Liver (tissue), 9 donors: ENCODE data around the gene PTPRD. TPM values are rescaled to one million over a fixed set of nuclear protein-coding genes. Genes with fewer than 3 reads are reported as not detected.
A peak's percentile ranks its signal among the peaks of the same experiment; 100 is the strongest.

Experiments
- DNase-seq: peaks from one replicate; pipeline ENCODE4 v3.0.0-alpha.2; 2017; ENCODE audit warnings: low spot score
- H3K27ac ChIP-seq, 2 donors: one replicate each; pipeline ENCODE4 v1.7.0; 2013; ENCODE audit warnings: inconsistent platforms in 2 of 2, low read length in 2 of 2, control low read depth in 1 of 2, low read depth in 1 of 2, mild to moderate bottlenecking in 1 of 2
- H3K27me3 ChIP-seq, 4 donors: one replicate each; pipeline versions ENCODE4 v1.6.1 to v1.7.0; 2013; ENCODE audit warnings: low read length in 3 of 4, inconsistent platforms in 1 of 4, mild to moderate bottlenecking in 1 of 4, moderate library complexity in 1 of 4; ENCODE audit not compliant: control insufficient read depth in 4 of 4, insufficient read depth in 4 of 4
- H3K36me3 ChIP-seq, 4 donors: one replicate each; pipeline versions ENCODE4 v1.6.1 to v1.7.0; 2013; ENCODE audit warnings: low read length in 3 of 4, mild to moderate bottlenecking in 3 of 4, low read depth in 1 of 4, moderate library complexity in 1 of 4; ENCODE audit not compliant: control insufficient read depth in 4 of 4, insufficient read depth in 3 of 4
- H3K4me1 ChIP-seq, 4 donors: one replicate each; pipeline versions ENCODE4 v1.6.1 to v1.7.0; 2013; ENCODE audit warnings: low read length in 3 of 4, mild to moderate bottlenecking in 3 of 4, moderate library complexity in 1 of 4; ENCODE audit not compliant: control insufficient read depth in 4 of 4, insufficient read depth in 4 of 4
- H3K4me3 ChIP-seq, 3 donors: one replicate each; pipeline versions ENCODE4 v1.6.1 to v1.7.0; 2013; ENCODE audit warnings: low read length in 3 of 3, control low read depth in 1 of 3, low read depth in 1 of 3, mild to moderate bottlenecking in 1 of 3
- H3K9ac ChIP-seq, 2 donors: one replicate each; pipeline ENCODE4 v1.7.0; 2013; ENCODE audit warnings: low read length in 2 of 2, mild to moderate bottlenecking in 2 of 2, moderate library complexity in 2 of 2, control low read depth in 1 of 2, low read depth in 1 of 2
- H3K9me3 ChIP-seq, 4 donors: one replicate each; pipeline versions ENCODE4 v1.6.1 to v1.7.0; 2013; ENCODE audit warnings: low read length in 3 of 4; ENCODE audit not compliant: control insufficient read depth in 4 of 4
- ATF3 ChIP-seq: IDR thresholded peaks from 2 replicates; pipeline ENCODE4 v1.6.1; 2016; ENCODE audit warnings: antibody characterized with exemption
- CTCF ChIP-seq: fragments of 150-350 bp; IDR thresholded peaks from 2 replicates; pipeline ENCODE4 v1.5.1; 2017; ENCODE audit warnings: improper control_type of control experiment, low read depth, low read length; ENCODE audit not compliant: missing input control
- EGR1 ChIP-seq, 2 donors: IDR thresholded peaks; 2 replicates each; pipeline ENCODE4 v1.6.1; 2016 to 2018; ENCODE audit warnings: antibody characterized with exemption in 2 of 2, low read depth in 2 of 2
- FOXA1 ChIP-seq: IDR thresholded peaks from 2 replicates; pipeline ENCODE4 v1.6.1; 2016; ENCODE audit warnings: antibody characterized with exemption
- FOXA2 ChIP-seq: IDR thresholded peaks from 2 replicates; pipeline ENCODE4 v1.6.1; 2016; ENCODE audit warnings: antibody characterized with exemption
- GABPA ChIP-seq, 2 donors: IDR thresholded peaks in 1 of 2; conservative IDR thresholded peaks in 1 of 2; 2 replicates each; pipeline ENCODE4 v1.6.1; 2016; ENCODE audit warnings: antibody characterized with exemption in 2 of 2, mild to moderate bottlenecking in 1 of 2, moderate library complexity in 1 of 2
- HNF4A ChIP-seq, 2 donors: conservative IDR thresholded peaks; 2 replicates each; pipeline ENCODE4 v1.6.1; 2016; ENCODE audit warnings: antibody characterized with exemption in 2 of 2, mild to moderate bottlenecking in 2 of 2
- HNF4G ChIP-seq: IDR thresholded peaks from 2 replicates; pipeline ENCODE4 v1.6.1; 2016; ENCODE audit warnings: antibody characterized with exemption
- JUND ChIP-seq, 2 donors: IDR thresholded peaks; 2 replicates each; pipeline ENCODE4 v1.6.1; 2016; ENCODE audit warnings: antibody characterized with exemption in 2 of 2
- MAX ChIP-seq: IDR thresholded peaks from 2 replicates; pipeline ENCODE4 v1.6.1; 2016; ENCODE audit warnings: antibody characterized with exemption
- NR2F2 ChIP-seq: IDR thresholded peaks from 2 replicates; pipeline ENCODE4 v1.6.1; 2016; ENCODE audit warnings: antibody characterized with exemption
- RAD21 ChIP-seq, 2 donors: IDR thresholded peaks; 2 replicates each; pipeline ENCODE4 v1.6.1; 2016; ENCODE audit warnings: antibody characterized with exemption in 2 of 2, mild to moderate bottlenecking in 2 of 2
- REST ChIP-seq: IDR thresholded peaks from 2 replicates; pipeline ENCODE4 v1.6.1; 2016; ENCODE audit warnings: antibody characterized with exemption, mild to moderate bottlenecking
- RXRA ChIP-seq, 2 donors: IDR thresholded peaks; 2 replicates each; pipeline ENCODE4 v1.6.1; 2017 to 2018; ENCODE audit warnings: antibody characterized with exemption in 2 of 2, mild to moderate bottlenecking in 1 of 2
- SP1 ChIP-seq: IDR thresholded peaks from 2 replicates; pipeline ENCODE4 v1.6.1; 2018; ENCODE audit warnings: antibody characterized with exemption, mild to moderate bottlenecking
- TAF1 ChIP-seq: conservative IDR thresholded peaks from 2 replicates; pipeline ENCODE4 v1.6.1; 2016; ENCODE audit warnings: antibody characterized with exemption, mild to moderate bottlenecking
- YY1 ChIP-seq: IDR thresholded peaks from 2 replicates; pipeline ENCODE4 v1.6.1; 2016; ENCODE audit warnings: antibody characterized with exemption, mild to moderate bottlenecking
- ZBTB33 ChIP-seq: IDR thresholded peaks from 2 replicates; pipeline ENCODE4 v1.6.1; 2016; ENCODE audit warnings: antibody characterized with exemption
- WGBS: extraction: QIAGEN DNeasy Blood & Tissue Kit; methylation state at CpG from one replicate; pipeline ENCODE4 v1.1.7; 2013; 5-methylcytosine and 5-hydroxymethylcytosine counted together
- polyA plus RNA-seq, 2 donors: library from polyadenylated mRNA; stranded (reverse) in 1 of 2; unstranded in 1 of 2; fragments of 200-250 nt in 1 of 2; fragments of >200 nt in 1 of 2; fragmentation: Nextera tagmentation in 1 of 2; extraction: Ambion mirVana in 1 of 2; gene quantifications; one replicate each; pipeline versions ENCODE4 v1.2.1 to v1.2.3, GENCODE V29; 2013 to 2015
- total RNA-seq, 2 donors: library from RNA; depleted of rRNA; stranded (reverse); fragments of >200 nt; gene quantifications; one replicate each; pipeline ENCODE4 v1.2.3, GENCODE V29; 2014
- donor health status: healthy.
- donor health status: healthy.
- donor health status: healthy.
- donor health status: healthy.
- donor health status: healthy.

Gene PTPRD
- total and polyA plus RNA-seq, 4 donors: 0.78 to 34.2 (median 4.7) TPM

- H3K9me3 ChIP-seq: no peaks in the 10 kb centered on the region
- WGBS: 55% methylated on average over 1 of the region's 1 CpG
- H3K36me3 ChIP-seq: no peaks in the 10 kb centered on the region
- peaks cover 5 to 27% (median 19%) of the 10 kb centered on the region in 4 donors for H3K4me1 ChIP-seq
- no peaks in the 10 kb centered on the region for H3K27me3 ChIP-seq
- H3K27ac ChIP-seq: no peak overlapping the region
- TF ChIP-seq HNF4A (conservative IDR thresholded peaks at IDR 0.05) (no peak), SP1 (no peak), HNF4G (no peak), JUND (IDR thresholded peaks at IDR 0.05) (no peak), RXRA (IDR thresholded peaks at IDR 0.05) (no peak), RAD21 (IDR thresholded peaks at IDR 0.05) (peak; percentile 76 to 81), MAX (no peak), ATF3 (no peak), YY1 (peak; percentile 19), GABPA (IDR thresholded peaks at IDR 0.05 in 1 of 2, conservative IDR thresholded peaks at IDR 0.05 in 1 of 2) (no peak), EGR1 (IDR thresholded peaks at IDR 0.05; ENCODE audit: low read depth in 2 of 2) (no peak), NR2F2 (no peak), REST (no peak), ZBTB33 (no peak), TAF1 (no peak), FOXA2 (no peak), FOXA1 (no peak), CTCF (peak; percentile 48)
- H3K9ac ChIP-seq: no peak overlapping the region
- DNase-seq: no peak
- no peak overlapping the region for H3K4me3 ChIP-seq
Observed at GRCh38 chr9:8855046-8855445, 1757.8 kb downstream of the PTPRD start.
